Superior temporal gyrus (tissue), 1 donor: ENCODE measurements around the gene TFF3.
"Not testable (repeated sequence)": the region's sequence is repeated elsewhere in the genome, so short reads cannot be mapped to it uniquely, and the experiment has no call there.

Experiments
- DNase-seq: peaks from one replicate; pipeline ENCODE4 v3.0.0-alpha.2; 2016; ENCODE audit errors: extremely low spot score

Gene TFF3

GRCh38 chr21:42304556-42305454 lies 10.4 kb downstream of the TFF3 start:
- no peak for DNase-seq

- DNase-seq, result no peak
These were observed 11.8 kb downstream of the TFF3 start for GRCh38 chr21:42303443-42303842.

GRCh38 chr21:42302794-42303193 lies 12.4 kb downstream of the TFF3 start:
- no peak for DNase-seq

GRCh38 chr21:42302076-42302650 lies 13.0 kb downstream of the TFF3 start:
- DNase-seq, result no peak

GRCh38 chr21:42301371-42302075 lies 13.7 kb downstream of the TFF3 start:
- DNase-seq, result no peak

GRCh38 chr21:42300956-42301355 lies 14.3 kb downstream of the TFF3 start:
- DNase-seq, result no peak

GRCh38 chr21:42300045-42300583 lies 15.1 kb downstream of the TFF3 start:
- no peak for DNase-seq

GRCh38 chr21:42299324-42300044 lies 15.7 kb downstream of the TFF3 start:
- DNase-seq, result no peak

- no peak for DNase-seq
These were observed 16.6 kb downstream of the TFF3 start for GRCh38 chr21:42298657-42299056.

GRCh38 chr21:42298237-42298636 lies 17.0 kb downstream of the TFF3 start:
- no peak for DNase-seq

- DNase-seq, result no peak
These were observed 17.8 kb downstream of the TFF3 start for GRCh38 chr21:42297377-42297776.

GRCh38 chr21:42296501-42296900 lies 18.7 kb downstream of the TFF3 start:
- no peak for DNase-seq

- DNase-seq, result no peak
These were observed 19.4 kb downstream of the TFF3 start for GRCh38 chr21:42295845-42296244.

- no peak for DNase-seq
These were observed 20.8 kb downstream of the TFF3 start for GRCh38 chr21:42294273-42294880.

GRCh38 chr21:42293649-42294272 lies 21.4 kb downstream of the TFF3 start:
- no peak for DNase-seq

- DNase-seq, result not testable (repeated sequence)
These were observed 22.6 kb downstream of the TFF3 start for GRCh38 chr21:42292563-42293142.

GRCh38 chr21:42291751-42292562 lies 23.3 kb downstream of the TFF3 start:
- DNase-seq, result no peak

GRCh38 chr21:42291003-42291750 lies 24.0 kb downstream of the TFF3 start:
- DNase-seq, result no peak

GRCh38 chr21:42290505-42290904 lies 24.7 kb downstream of the TFF3 start:
- DNase-seq, result no peak
